Stomach (tissue), 9 donors: ENCODE measurements around the gene HELLS. TPM values are rescaled to one million over a fixed set of nuclear protein-coding genes. Genes with fewer than 3 reads are reported as not detected.
"Not testable (repeated sequence)": the region's sequence is repeated elsewhere in the genome, so short reads cannot be mapped to it uniquely, and the experiment has no call there.

Source experiments
- DNase-seq, 2 donors: peaks; one replicate each; pipeline versions ENCODE4 v3.0.0 to v3.0.0-alpha.2; 2013 to 2019
- H3K27ac ChIP-seq, 5 donors: fragments of 200-600 bp in 4 of 5; sonication (generic) in 4 of 5; one replicate each; pipeline ENCODE4 v1.5.1; 2013 to 2019; ENCODE audit warnings: mild to moderate bottlenecking in 1 of 5, moderate library complexity in 1 of 5
- H3K27me3 ChIP-seq, 3 donors: fragments of 200-600 bp; sonication (generic); one replicate each; pipeline ENCODE4 v1.5.1; 2017 to 2019; ENCODE audit warnings: mixed run types in 1 of 3
- H3K36me3 ChIP-seq, 4 donors: fragments of 200-600 bp; sonication (generic); 1 replicate in 3 of 4; 2 replicates in 1 of 4; pipeline ENCODE4 v1.5.1; 2016 to 2019
- H3K4me1 ChIP-seq, 4 donors: fragments of 200-600 bp; sonication (generic); one replicate each; pipeline ENCODE4 v1.5.1; 2016 to 2019
- H3K4me3 ChIP-seq, 4 donors: fragments of 200-600 bp; sonication (generic) in 3 of 4; one replicate each; pipeline ENCODE4 v1.5.1; 2016 to 2019; ENCODE audit warnings: mild to moderate bottlenecking in 1 of 4
- H3K9me3 ChIP-seq, 4 donors: fragments of 200-600 bp; sonication (generic); one replicate each; pipeline ENCODE4 v1.5.1; 2016 to 2019
- EP300 ChIP-seq: sonication (generic); formaldehyde crosslinking; IDR thresholded peaks from one replicate; pipeline ENCODE4 v1.6.1; 2017; ENCODE audit warnings: antibody characterized with exemption
- POLR2A ChIP-seq, 4 donors: fragments of 450-650 bp; IDR thresholded peaks; one replicate each; pipeline ENCODE4 v1.6.1; 2016; ENCODE audit warnings: antibody characterized with exemption in 4 of 4, control low read depth in 2 of 4, mild to moderate bottlenecking in 1 of 4, moderate library complexity in 1 of 4
- POLR2AphosphoS5 ChIP-seq, 3 donors: sonication (generic); formaldehyde crosslinking; IDR thresholded peaks; one replicate each; pipeline ENCODE4 v1.6.1; 2016; ENCODE audit warnings: antibody characterized with exemption in 3 of 3
- WGBS, 5 donors: extraction: QIAGEN DNeasy Blood & Tissue Kit in 3 of 5; methylation state at CpG; one replicate each; pipeline versions ENCODE4 v1.1.5 to v1.1.7; 2013 to 2018; 5-methylcytosine and 5-hydroxymethylcytosine counted together
- intact Hi-C: fragments of 100-400 bp; cut with DNase I; formaldehyde crosslinking; loops from one replicate; pipeline ENCODE4 v1.15.1; 2023; ENCODE audit warnings: low total_unique reads
- polyA plus RNA-seq, 3 donors: library from polyadenylated mRNA; stranded (reverse); fragments of 200-250 nt; gene quantifications; one replicate each; pipeline ENCODE4 v1.2.3, GENCODE V29; 2013
- total RNA-seq, 5 donors: library from RNA; depleted of rRNA; stranded (reverse); fragments of >200 nt; gene quantifications; one replicate each; pipeline versions ENCODE4 v1.1.0 to v1.2.3, GENCODE V29; 2014 to 2016
- TF ChIP-seq, protein P1 (sequence below), 7 experiments: fragments of 450-650 bp in 4 of 7; fragments of 200-600 bp in 3 of 7; sonication (generic) in 3 of 7; IDR thresholded peaks; one replicate each; pipeline ENCODE4 v1.5.1; 2016 to 2019; ENCODE audit warnings: antibody characterized with exemption in 7 of 7, control low read depth in 2 of 7, mild to moderate bottlenecking in 1 of 7
- donor health status: healthy with polysubstance abuse.
- donor health status: Bipolar disorder and iron deficiency.
- donor health status: healthy.

HELLS gene
- total and polyA plus RNA-seq, 8 donors, result 1.7 to 74.2 (median 6.3) TPM

DNA sequence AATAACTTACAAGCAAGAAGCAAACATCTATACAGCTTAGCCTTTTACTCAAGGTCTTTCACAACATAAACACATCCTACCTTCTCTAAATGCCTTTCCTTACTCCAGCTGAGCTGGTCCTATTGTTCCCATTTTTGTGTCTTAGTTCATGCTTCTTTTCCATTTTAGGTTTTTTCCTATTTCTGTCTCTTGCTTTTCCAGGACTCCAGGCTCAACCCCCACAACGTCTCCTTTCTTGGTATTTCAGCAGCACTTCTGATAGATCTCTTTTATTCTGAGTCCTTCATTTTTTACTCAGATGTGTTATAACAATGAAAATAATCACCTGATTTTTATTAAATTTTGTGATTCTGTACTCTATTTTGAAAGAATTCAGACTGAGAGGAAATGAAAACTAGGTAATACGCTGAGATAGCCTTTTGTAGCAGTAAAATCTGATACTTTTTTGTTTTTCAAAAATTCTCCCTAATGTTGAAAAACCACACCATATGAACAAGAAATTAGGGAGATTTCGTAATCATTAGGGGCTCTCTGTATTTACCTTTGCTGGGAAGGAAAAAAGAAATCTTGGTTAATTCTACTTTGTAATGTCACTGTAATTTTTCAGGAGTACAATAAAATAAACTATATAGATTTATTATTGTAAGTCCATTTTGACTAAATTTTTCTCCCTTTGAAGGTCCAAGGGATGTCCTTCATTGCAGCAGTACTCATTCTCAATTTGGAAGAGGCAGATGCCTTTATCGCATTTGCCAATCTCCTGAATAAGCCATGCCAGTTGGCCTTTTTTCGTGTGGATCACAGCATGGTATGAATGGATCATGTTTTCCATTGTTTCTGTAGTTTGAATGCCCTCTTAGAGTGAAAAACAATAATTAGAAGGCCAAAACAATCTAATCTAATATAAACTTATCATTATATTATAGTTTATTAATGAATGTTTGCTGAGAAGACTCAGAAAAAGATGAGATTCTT, 24.0 kb upstream of the HELLS start:
- intact Hi-C loops, result no loop called here
- no peaks in the 10 kb centered on the region for H3K9me3 ChIP-seq
- WGBS, 5 donors, result 87 to 94% (median 92%) methylated on average over 5 of the region's 5 CpGs
- no peaks in the 10 kb centered on the region for H3K4me1 ChIP-seq
- peaks cover 0 to 49% (median 34%) of the 10 kb centered on the region in 4 donors for H3K36me3 ChIP-seq
- H3K27ac ChIP-seq, result no peak overlapping the region
- no peak for DNase-seq
- TF ChIP-seq POLR2AphosphoS5 (IDR thresholded peaks at IDR 0.05), result no peak
- TF ChIP-seq EP300, result no peak
- TF ChIP-seq, protein P1, sequence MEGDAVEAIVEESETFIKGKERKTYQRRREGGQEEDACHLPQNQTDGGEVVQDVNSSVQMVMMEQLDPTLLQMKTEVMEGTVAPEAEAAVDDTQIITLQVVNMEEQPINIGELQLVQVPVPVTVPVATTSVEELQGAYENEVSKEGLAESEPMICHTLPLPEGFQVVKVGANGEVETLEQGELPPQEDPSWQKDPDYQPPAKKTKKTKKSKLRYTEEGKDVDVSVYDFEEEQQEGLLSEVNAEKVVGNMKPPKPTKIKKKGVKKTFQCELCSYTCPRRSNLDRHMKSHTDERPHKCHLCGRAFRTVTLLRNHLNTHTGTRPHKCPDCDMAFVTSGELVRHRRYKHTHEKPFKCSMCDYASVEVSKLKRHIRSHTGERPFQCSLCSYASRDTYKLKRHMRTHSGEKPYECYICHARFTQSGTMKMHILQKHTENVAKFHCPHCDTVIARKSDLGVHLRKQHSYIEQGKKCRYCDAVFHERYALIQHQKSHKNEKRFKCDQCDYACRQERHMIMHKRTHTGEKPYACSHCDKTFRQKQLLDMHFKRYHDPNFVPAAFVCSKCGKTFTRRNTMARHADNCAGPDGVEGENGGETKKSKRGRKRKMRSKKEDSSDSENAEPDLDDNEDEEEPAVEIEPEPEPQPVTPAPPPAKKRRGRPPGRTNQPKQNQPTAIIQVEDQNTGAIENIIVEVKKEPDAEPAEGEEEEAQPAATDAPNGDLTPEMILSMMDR (IDR thresholded peaks at IDR 0.05), result no peak
- H3K27me3 ChIP-seq, result no peaks in the 10 kb centered on the region
- H3K4me3 ChIP-seq, result no peak overlapping the region

DNA sequence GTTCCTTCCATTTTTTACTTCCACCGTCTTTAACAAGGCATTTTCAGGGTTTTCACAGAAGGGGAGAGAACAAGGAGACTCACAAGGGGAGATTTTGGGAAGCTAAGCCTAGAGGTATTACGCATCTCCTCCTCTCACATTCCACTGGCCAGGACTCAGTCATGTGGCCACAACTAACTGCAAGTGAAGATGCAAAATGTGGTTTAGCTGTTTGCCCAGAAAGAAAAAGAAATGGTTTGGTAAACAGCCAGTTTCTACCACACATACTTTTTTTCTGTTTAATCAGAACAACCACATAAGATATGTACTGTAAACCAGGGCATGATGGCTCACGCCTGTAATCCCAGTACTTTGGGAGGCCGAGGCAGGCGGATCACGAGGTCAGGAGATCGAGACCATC, 21.4 kb upstream of the HELLS start:
- Histone ChIP-seq H3K4me3 (no peak overlapping the region), H3K27me3 (no peaks in the 10 kb centered on the region), H3K4me1 (no peaks in the 10 kb centered on the region), H3K9me3 (no peaks in the 10 kb centered on the region), H3K36me3 (peaks cover 0 to 56% (median 37%) of the 10 kb centered on the region in 4 donors), H3K27ac (no peak overlapping the region)
- DNase-seq, result no peak
- WGBS, 5 donors, result 78 to 93% (median 84%) methylated on average over 7 of the region's 7 CpGs
- TF ChIP-seq POLR2A (IDR thresholded peaks at IDR 0.05), result no peak
- no peak for TF ChIP-seq EP300
- TF ChIP-seq, protein P1 (IDR thresholded peaks at IDR 0.05), result no peak
- no peak for TF ChIP-seq POLR2AphosphoS5 (IDR thresholded peaks at IDR 0.05)
- intact Hi-C loops, result no loop called here

DNA sequence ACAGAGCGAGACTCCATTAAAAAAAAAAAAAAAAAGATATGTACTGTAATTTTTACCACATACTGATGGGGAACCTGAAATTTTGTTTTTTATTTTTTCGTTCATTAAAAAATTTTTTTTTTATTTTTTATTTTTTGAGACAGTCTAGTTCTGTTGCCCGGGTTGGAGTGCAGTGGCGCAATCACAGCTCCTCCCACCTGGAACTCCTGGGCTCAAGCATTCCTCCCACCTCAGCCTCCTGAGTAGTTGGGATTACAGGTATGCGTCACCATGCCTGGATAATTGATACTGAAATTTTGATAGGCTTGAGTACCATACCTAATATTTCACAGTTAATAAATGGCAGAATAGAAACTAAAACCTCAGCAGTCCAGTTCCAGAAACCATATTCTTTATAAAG, 20.9 kb upstream of the HELLS start:
- TF ChIP-seq EP300, result no peak
- TF ChIP-seq POLR2AphosphoS5 (IDR thresholded peaks at IDR 0.05), result no peak
- no peak for TF ChIP-seq POLR2A (IDR thresholded peaks at IDR 0.05)
- TF ChIP-seq, protein P1 (IDR thresholded peaks at IDR 0.05), result no peak
- no peak overlapping the region for H3K27ac ChIP-seq
- no peak for DNase-seq
- H3K9me3 ChIP-seq, result no peaks in the 10 kb centered on the region
- H3K27me3 ChIP-seq, result no peaks in the 10 kb centered on the region
- WGBS, 5 donors, result 95 to 99% (median 96%) methylated on average over 5 of the region's 5 CpGs
- no peak overlapping the region for H3K4me3 ChIP-seq
- intact Hi-C loops, result no loop called here
- H3K36me3 ChIP-seq, result peaks cover 0 to 56% (median 37%) of the 10 kb centered on the region in 4 donors
- H3K4me1 ChIP-seq, result no peaks in the 10 kb centered on the region

DNA sequence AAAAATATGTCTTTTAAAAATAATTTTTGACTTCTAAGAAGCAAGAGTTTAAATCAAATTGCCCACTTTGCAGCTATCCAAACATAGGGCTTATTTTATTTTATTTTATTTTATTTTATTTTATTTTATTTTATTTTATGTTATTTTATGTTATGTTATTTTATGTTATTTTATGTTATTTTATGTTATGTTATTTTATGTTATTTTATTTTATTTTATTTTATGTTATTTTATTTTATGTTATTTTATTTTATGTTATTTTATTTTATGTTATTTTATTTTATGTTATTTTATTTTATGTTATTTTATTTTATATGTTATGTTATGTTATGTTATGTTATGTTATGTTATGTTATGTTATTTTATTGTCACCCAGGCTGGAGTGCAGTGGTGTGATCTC, 14.0 kb upstream of the HELLS start:
- DNase-seq, H3K27ac ChIP-seq, H3K4me3 ChIP-seq, H3K27me3 ChIP-seq, intact Hi-C loops, H3K9me3 ChIP-seq, H3K4me1 ChIP-seq: not testable (repeated sequence)
- H3K36me3 ChIP-seq, result peaks cover 0 to 40% (median 29%) of the 10 kb centered on the region in 4 donors

DNA sequence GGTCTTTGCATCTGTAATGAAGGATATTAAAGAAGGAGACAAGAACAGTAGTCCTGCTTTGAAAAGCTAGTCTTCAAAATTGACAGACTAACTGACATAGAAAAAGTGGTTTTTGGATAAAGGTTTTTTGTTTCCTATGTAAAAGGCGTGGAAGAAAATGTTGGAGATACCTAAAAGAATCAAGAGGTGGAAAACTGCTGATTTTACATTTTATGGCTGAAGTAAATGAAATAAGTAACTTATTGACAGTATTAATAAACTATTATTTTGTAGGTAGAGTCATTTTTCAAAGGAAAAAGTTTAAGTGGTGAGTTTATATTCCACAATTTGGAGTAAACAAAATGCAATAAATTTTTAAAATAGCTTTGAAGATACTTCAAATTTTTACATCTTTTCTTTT, 12.6 kb upstream of the HELLS start:
- TF ChIP-seq, protein P1 (IDR thresholded peaks at IDR 0.05), result no peak
- TF ChIP-seq POLR2A (IDR thresholded peaks at IDR 0.05), result no peak
- TF ChIP-seq EP300, result no peak
- no peak for TF ChIP-seq POLR2AphosphoS5 (IDR thresholded peaks at IDR 0.05)
- Histone ChIP-seq H3K9me3 (no peaks in the 10 kb centered on the region), H3K27ac (no peak overlapping the region), H3K36me3 (peaks cover 0 to 35% (median 26%) of the 10 kb centered on the region in 4 donors), H3K4me1 (no peaks in the 10 kb centered on the region), H3K4me3 (no peak overlapping the region), H3K27me3 (no peaks in the 10 kb centered on the region)
- DNase-seq, result no peak
- WGBS, 5 donors, result 79 to 100% (median 90%) methylated on average over 1 of the region's 1 CpG
- intact Hi-C loops, result no loop called here

DNA sequence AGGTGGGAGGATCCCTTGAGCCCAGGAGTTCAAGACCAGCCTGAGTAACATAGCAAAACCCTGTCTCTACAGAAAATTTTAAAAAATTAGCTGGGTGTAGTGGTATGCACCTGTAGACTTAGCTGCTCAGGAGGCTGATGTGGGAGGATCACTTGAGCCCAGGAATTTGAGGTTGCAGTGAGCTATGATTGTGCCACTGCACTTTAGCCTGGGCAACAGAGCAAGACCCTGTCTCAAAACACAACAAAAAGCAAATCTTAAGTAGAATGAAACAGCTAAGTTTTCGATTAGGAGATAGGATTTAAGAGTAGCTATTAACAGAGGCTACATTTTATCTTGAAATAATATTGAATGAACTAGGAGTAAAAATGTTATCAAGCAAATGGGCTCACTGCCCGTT, 3.3 kb upstream of the HELLS start:
- H3K27ac ChIP-seq, H3K36me3 ChIP-seq, H3K9me3 ChIP-seq, DNase-seq, H3K27me3 ChIP-seq, H3K4me3 ChIP-seq, intact Hi-C loops: not testable (repeated sequence)
- peaks cover 15 to 26% (median 22%) of the 10 kb centered on the region in 4 donors for H3K4me1 ChIP-seq
- 34 to 61% (median 46%) methylated on average over 2 of the region's 2 CpGs for WGBS, 5 donors
